IPS-NIHi7 (cell line): ENCODE data around the gene SLPI.

Experiments
- DNase-seq: peaks from one replicate; pipeline ENCODE4 v3.0.0; 2012; ENCODE audit warnings: mixed read lengths; ENCODE audit errors: extremely low spot score

The SLPI gene

GRCh38 chr20:45254383-45255262, at the start of gene SLPI:
Gene SLPI (minus strand): TSS chr20:45254564. CDS start chr20:45254543, 21 bp downstream.
- DNase-seq, result no peak

GRCh38 chr20:45303586-45304463, 49.5 kb upstream of the SLPI start:
- no peak for DNase-seq

GRCh38 chr20:45301824-45302271, 47.5 kb upstream of the SLPI start:
- DNase-seq, result no peak

- DNase-seq, result peak; percentile 82
These were observed 46.6 kb upstream of the SLPI start for GRCh38 chr20:45300961-45301360.

GRCh38 chr20:45299786-45300185, 45.4 kb upstream of the SLPI start:
- DNase-seq, result no peak

- DNase-seq, result no peak
These were observed 43.6 kb upstream of the SLPI start for GRCh38 chr20:45297786-45298497.

GRCh38 chr20:45294659-45295058, 40.3 kb upstream of the SLPI start:
- no peak for DNase-seq

- no peak for DNase-seq
These were observed 39.6 kb upstream of the SLPI start for GRCh38 chr20:45294003-45294368.

GRCh38 chr20:45293041-45294002, 39.0 kb upstream of the SLPI start:
- peak; percentile 90 for DNase-seq

- DNase-seq, result no peak
These were observed 38.0 kb upstream of the SLPI start for GRCh38 chr20:45292343-45292742.

GRCh38 chr20:45291526-45291925, 37.2 kb upstream of the SLPI start:
- DNase-seq, result no peak

GRCh38 chr20:45290677-45291355, 36.5 kb upstream of the SLPI start:
- peak; percentile 90 for DNase-seq

GRCh38 chr20:45289942-45290676, 35.7 kb upstream of the SLPI start:
- no peak for DNase-seq

- no peak for DNase-seq
These were observed 34.5 kb upstream of the SLPI start for GRCh38 chr20:45288860-45289259.

- DNase-seq, result no peak
These were observed 34.0 kb upstream of the SLPI start for GRCh38 chr20:45288376-45288775.

- no peak for DNase-seq
These were observed 29.2 kb upstream of the SLPI start for GRCh38 chr20:45283551-45284057.

- no peak for DNase-seq
These were observed 28.6 kb upstream of the SLPI start for GRCh38 chr20:45282700-45283550.

GRCh38 chr20:45279992-45280391, 25.6 kb upstream of the SLPI start:
- DNase-seq, result no peak
